Measurements from ENCODE around the gene MZB1. TPM values are rescaled to one million over a fixed set of nuclear protein-coding genes. Genes with fewer than 3 reads are reported as not detected.
A peak's percentile ranks its signal among the peaks of the same experiment; 100 is the strongest.
"Not testable (repeated sequence)": the region's sequence is repeated elsewhere in the genome, so short reads cannot be mapped to it uniquely, and the experiment has no call there.

The MZB1 gene
- total and polyA plus RNA-seq, 10 donors: 72.6 to 273 (median 129) TPM

- Histone ChIP-seq H3K4me3 (peak overlapping the region in 3 of 8 donors; percentile 26 to 70 (median 44)), H3K36me3 (no peaks in the 10 kb centered on the region), H3K9me3 (no peaks in the 10 kb centered on the region), H3K27me3 (replicated peaks in 1 of 7) (peaks cover 0 to 11% (median 0%) of the 10 kb centered on the region in 7 donors), H3K4me1 (peaks cover 40 to 100% (median 87%) of the 10 kb centered on the region in 6 donors), H3K27ac (peak overlapping the region in 7 of 8 donors; percentile 29 to 91 (median 80))
- intact Hi-C loops (cut with DNase I; ENCODE audit: low total_unique reads): loop anchor here (10.0 kb wide), 1 partner anchor 93 kb away; the partner anchor contains the start of gene MATR3
- peak; percentile 76 for DNase-seq
- TF ChIP-seq POLR2AphosphoS5 (IDR thresholded peaks at IDR 0.05) (no peak), POLR2A (IDR thresholded peaks at IDR 0.05) (no peak)
- 22 to 42% (median 28%) methylated on average over 2 to 10 of the region's 10 CpGs for WGBS, 5 donors
Measured at GRCh38 chr5:139387611-139388197, 2.0 kb downstream of the MZB1 start.

GRCh38 chr5:139386956-139387355, 2.8 kb downstream of the MZB1 start:
- H3K27ac ChIP-seq: peak overlapping the region in 3 of 8 donors; percentile 80 to 91 (median 84)
- not testable (repeated sequence) for H3K9me3 ChIP-seq; H3K4me3 ChIP-seq; H3K27me3 ChIP-seq (replicated peaks in 1 of 7); H3K36me3 ChIP-seq
- peaks cover 37 to 99% (median 80%) of the 10 kb centered on the region in 6 donors for H3K4me1 ChIP-seq
- 83 to 92% (median 91%) methylated on average over 9 to 10 of the region's 10 CpGs for WGBS, 5 donors
- DNase-seq: peak; percentile 66
- intact Hi-C loops (cut with DNase I; ENCODE audit: low total_unique reads): loop anchor here (10.0 kb wide), 1 partner anchor 92 kb away; the partner anchor contains the start of gene MATR3

- DNase-seq: peak; percentile 48
- Histone ChIP-seq H3K4me3 (peak overlapping the region in 1 of 8 donors; percentile 66), H3K36me3 (no peaks in the 10 kb centered on the region), H3K9me3 (no peaks in the 10 kb centered on the region), H3K27me3 (replicated peaks in 1 of 7) (no peaks in the 10 kb centered on the region), H3K27ac (peak overlapping the region in 6 of 8 donors; percentile 47 to 91 (median 80)), H3K4me1 (peaks cover 34 to 93% (median 71%) of the 10 kb centered on the region in 6 donors)
- 47 to 87% (median 71%) methylated on average over 5 of the region's 5 CpGs for WGBS, 5 donors
- intact Hi-C loops (cut with DNase I; ENCODE audit: low total_unique reads): loop anchor here (10.0 kb wide), 1 partner anchor 91 kb away; the partner anchor contains the start of gene MATR3
- TF ChIP-seq CTCF (IDR thresholded peaks at IDR 0.05 in 8 of 11, conservative IDR thresholded peaks at IDR 0.05 in 3 of 11) (no peak), POLR2AphosphoS5 (IDR thresholded peaks at IDR 0.05) (no peak), POLR2A (IDR thresholded peaks at IDR 0.05) (no peak)
Measured at GRCh38 chr5:139386050-139386438, 3.7 kb downstream of the MZB1 start.

GRCh38 chr5:139385061-139386049, 4.4 kb downstream of the MZB1 start:
- peak overlapping the region; percentile 3 to 66 (median 30) for H3K4me3 ChIP-seq
- H3K27ac ChIP-seq: peak overlapping the region; percentile 47 to 91 (median 79)
- TF ChIP-seq CTCF (IDR thresholded peaks at IDR 0.05 in 8 of 11, conservative IDR thresholded peaks at IDR 0.05 in 3 of 11) (peak in 4 of 11 experiments; percentile 16 to 31 (median 24)), POLR2A (IDR thresholded peaks at IDR 0.05) (no peak), POLR2AphosphoS5 (IDR thresholded peaks at IDR 0.05) (no peak)
- H3K36me3 ChIP-seq: no peaks in the 10 kb centered on the region
- intact Hi-C loops (cut with DNase I; ENCODE audit: low total_unique reads): loop anchor here (10.0 kb wide), 1 partner anchor 91 kb away; the partner anchor contains the start of gene MATR3
- peak; percentile 36 for DNase-seq
- 20 to 29% (median 27%) methylated on average over 8 of the region's 8 CpGs for WGBS, 5 donors
- H3K27me3 ChIP-seq (replicated peaks in 1 of 7): no peaks in the 10 kb centered on the region
- no peaks in the 10 kb centered on the region for H3K9me3 ChIP-seq
- H3K4me1 ChIP-seq: peaks cover 34 to 86% (median 64%) of the 10 kb centered on the region in 6 donors
